ENCODE data around the gene ZNF740.

DNA sequence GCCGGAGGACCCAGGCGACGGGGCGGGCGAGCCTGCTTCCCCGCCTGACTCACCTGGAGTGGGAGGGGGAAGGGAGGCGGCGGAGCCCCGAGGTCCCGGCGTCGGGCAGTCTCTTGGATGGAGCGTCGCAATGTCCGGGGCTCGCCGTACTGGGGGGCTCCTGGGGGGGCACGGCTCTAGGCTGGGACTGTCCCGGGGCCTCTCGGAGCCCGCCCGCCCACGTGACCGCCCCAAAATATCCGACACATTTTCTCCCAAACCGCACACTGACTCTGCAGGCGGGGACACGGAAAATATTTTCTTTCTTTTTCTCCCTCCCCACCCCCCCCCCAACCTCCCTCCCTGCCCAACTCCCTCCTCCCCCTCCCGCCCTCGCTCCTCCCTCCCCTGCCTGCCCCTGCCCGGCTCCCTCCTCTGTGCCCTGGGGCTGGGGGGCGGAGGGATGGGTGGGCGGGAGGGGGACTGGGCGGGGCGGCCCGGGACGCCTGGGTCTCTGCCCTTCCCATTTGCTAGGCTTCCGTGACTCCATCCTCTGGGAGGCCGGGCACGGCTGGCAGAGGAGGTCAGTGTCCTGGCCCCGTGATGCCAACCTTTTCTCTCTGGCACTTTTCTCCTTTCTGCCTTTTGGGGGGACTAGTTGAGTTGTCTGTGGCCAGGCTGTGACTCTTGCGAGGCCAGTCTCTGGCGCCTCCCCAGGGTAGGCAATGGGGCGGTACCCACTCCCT, 51.6 kb downstream of the ZNF740 start, which contains the start of gene RARG:
- no peak for TF ChIP-seq YY1 (IDR thresholded peaks at IDR 0.05; ENCODE audit: insufficient read depth, insufficient read length)
- TF ChIP-seq SUZ12 (IDR thresholded peaks at IDR 0.05; ENCODE audit: extremely low read depth, insufficient read depth, insufficient read length), result no peak
- TF ChIP-seq ZNF274 (IDR thresholded peaks at IDR 0.05; ENCODE audit: low read depth, low read length), result no peak
